ENCODE measurements around the gene BABAM2.

BABAM2 gene

GRCh38 chr2:28269019-28269784 is 378.7 kb downstream of the BABAM2 start:
- no peak for DNase-seq

GRCh38 chr2:28270456-28271152 is 380.1 kb downstream of the BABAM2 start:
- no peak for DNase-seq

- DNase-seq, result no peak
These were observed 380.8 kb downstream of the BABAM2 start for GRCh38 chr2:28271231-28271918.

- DNase-seq, result no peak
These were observed 381.4 kb downstream of the BABAM2 start for GRCh38 chr2:28271919-28272250.

- no peak for DNase-seq
These were observed 383.2 kb downstream of the BABAM2 start for GRCh38 chr2:28273751-28274150.

GRCh38 chr2:28274911-28275685 is 384.6 kb downstream of the BABAM2 start:
- DNase-seq, result no peak

GRCh38 chr2:28276076-28276618 is 385.6 kb downstream of the BABAM2 start:
- no peak for DNase-seq

- DNase-seq, result no peak
These were observed 386.3 kb downstream of the BABAM2 start for GRCh38 chr2:28276807-28277206.

- DNase-seq, result no peak
These were observed 386.9 kb downstream of the BABAM2 start for GRCh38 chr2:28277466-28277865.

- DNase-seq, result no peak
These were observed 388.8 kb downstream of the BABAM2 start for GRCh38 chr2:28279371-28279770.

- DNase-seq, result no peak
These were observed 390.1 kb downstream of the BABAM2 start for GRCh38 chr2:28280619-28281018.

- no peak for DNase-seq
These were observed 391.2 kb downstream of the BABAM2 start for GRCh38 chr2:28281739-28282138.

GRCh38 chr2:28282248-28282647 is 391.7 kb downstream of the BABAM2 start:
- no peak for DNase-seq

GRCh38 chr2:28282861-28283646 is 392.5 kb downstream of the BABAM2 start:
- no peak for DNase-seq

- DNase-seq, result no peak
These were observed 393.3 kb downstream of the BABAM2 start for GRCh38 chr2:28283861-28284260.

- DNase-seq, result no peak
These were observed 396.1 kb downstream of the BABAM2 start for GRCh38 chr2:28286678-28287077.

- no peak for DNase-seq
These were observed 396.9 kb downstream of the BABAM2 start for GRCh38 chr2:28287256-28287915.

- DNase-seq, result no peak
These were observed 398.1 kb downstream of the BABAM2 start for GRCh38 chr2:28288620-28289019.

- DNase-seq, result no peak
These were observed 401.4 kb downstream of the BABAM2 start for GRCh38 chr2:28291811-28292440.

GRCh38 chr2:28292491-28292890 is 402.0 kb downstream of the BABAM2 start:
- no peak for DNase-seq

GRCh38 chr2:28293416-28293815 is 402.9 kb downstream of the BABAM2 start:
- DNase-seq, result no peak
